HG02870 (cell line): ENCODE data around the gene SUPT20HL1.
"Not testable (repeated sequence)": the region's sequence is repeated elsewhere in the genome, so short reads cannot be mapped to it uniquely, and the experiment has no call there.

Experiments
- ATAC-seq: cut with Tn5 transposase; IDR thresholded peaks from one replicate; pipeline ENCODE4 v1.9.1; 2021; ENCODE audit warnings: mild to moderate bottlenecking, moderate library complexity; ENCODE audit not compliant: unreplicated experiment

SUPT20HL1 gene

DNA sequence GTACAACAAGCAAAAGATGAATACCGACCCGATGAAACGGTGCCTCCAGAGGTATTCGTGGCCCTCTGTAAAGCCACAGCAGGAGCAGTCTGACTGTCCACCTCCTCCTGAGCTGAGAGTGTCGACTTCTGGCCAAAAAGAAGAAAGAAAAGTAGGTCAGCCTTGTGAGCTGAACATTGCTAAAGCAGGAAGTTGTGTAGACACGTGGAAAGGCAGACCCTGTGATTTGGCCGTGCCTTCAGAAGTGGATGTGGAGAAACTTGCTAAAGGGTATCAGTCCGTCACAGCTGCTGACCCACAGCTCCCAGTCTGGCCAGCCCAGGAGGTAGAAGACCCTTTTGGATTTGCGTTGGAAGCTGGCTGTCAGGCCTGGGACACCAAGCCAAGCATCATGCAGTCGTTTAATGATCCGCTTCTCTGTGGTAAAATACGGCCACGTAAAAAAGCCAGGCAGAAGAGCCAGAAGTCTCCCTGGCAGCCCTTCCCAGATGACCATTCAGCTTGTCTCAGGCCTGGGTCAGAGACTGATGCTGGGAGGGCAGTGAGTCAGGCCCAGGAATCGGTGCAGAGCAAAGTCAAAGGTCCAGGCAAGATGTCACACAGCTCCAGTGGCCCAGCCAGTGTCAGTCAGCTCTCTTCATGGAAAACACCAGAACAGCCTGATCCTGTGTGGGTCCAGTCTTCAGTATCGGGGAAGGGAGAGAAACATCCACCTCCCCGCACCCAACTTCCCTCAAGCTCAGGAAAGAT, 3.2 kb downstream of the SUPT20HL1 start:
- ATAC-seq = not testable (repeated sequence)

- no peak for ATAC-seq
These were observed 3.9 kb downstream of the SUPT20HL1 start for GRCh38 chrX:24364326-24364725.

GRCh38 chrX:24364851-24365538, 4.6 kb downstream of the SUPT20HL1 start:
- ATAC-seq = no peak

- ATAC-seq = not testable (repeated sequence)
These were observed 6.4 kb downstream of the SUPT20HL1 start for GRCh38 chrX:24366762-24367400.

GRCh38 chrX:24369816-24370215, 9.4 kb downstream of the SUPT20HL1 start:
- no peak for ATAC-seq

DNA sequence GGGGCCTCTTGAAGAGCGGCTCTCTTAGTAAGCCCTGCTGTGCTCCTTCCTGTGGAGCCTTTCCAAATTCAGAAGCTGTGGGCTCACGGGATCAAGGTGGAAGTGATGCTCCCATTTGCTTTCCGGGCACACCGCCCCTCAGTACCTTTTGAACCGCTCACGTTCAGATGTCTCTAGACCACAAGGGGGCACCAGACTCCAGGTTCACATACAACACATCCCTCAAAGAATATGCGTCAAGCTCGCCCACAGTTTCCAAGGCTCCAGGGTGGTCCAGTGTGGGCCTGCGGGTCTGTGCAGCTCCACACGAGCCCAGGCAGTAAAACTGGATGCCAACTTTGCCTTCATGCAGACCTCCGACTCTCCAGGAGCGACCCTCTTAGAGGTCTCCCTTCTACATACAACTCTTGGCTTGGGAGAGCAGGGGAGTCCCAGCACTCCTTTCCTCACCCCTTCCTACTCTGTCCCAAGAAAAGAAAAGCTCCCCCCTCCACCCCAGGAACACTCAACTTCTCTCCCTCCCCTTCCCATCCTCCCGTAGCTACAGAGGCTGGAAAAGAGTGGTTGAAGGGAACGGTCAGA, 11.0 kb downstream of the SUPT20HL1 start:
- peak; percentile 85 for ATAC-seq

DNA sequence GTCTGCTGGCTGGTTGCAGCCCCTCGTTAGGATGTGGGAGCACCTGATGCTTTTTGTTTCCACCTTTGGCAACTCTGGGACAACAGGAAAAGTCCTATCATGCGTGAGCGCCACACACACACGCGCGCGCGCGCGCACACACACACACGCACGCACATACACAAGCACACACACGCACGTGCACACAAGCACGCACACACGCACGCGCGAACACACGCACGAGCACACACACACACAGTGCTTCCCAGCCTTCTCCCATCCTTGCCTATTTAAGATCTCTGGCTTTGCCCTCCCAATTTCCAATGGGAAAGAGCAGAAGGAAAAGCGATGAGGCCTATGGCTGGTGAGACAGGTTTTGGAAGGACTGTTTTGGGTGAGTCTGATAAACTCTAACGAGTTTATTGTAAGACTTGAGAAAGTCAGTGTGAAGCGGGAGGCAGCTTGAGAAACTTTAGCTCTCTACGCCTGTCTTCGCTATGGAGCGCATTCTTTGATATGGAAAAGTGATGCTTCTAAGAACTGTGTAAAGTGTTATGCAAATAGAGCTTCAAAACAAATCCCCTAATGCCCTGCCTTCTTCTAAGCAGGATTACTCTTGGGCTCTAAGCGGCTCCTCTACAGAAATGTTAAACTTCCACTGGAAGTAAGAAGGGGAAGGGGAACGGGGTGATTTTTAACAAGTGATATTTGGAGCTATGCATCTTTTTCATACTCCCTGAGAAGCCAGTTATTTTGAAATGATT, 11.8 kb downstream of the SUPT20HL1 start:
- ATAC-seq = no peak

GRCh38 chrX:24375600-24376131, 15.2 kb downstream of the SUPT20HL1 start:
- ATAC-seq = no peak

- ATAC-seq = no peak
These were observed 16.0 kb downstream of the SUPT20HL1 start for GRCh38 chrX:24376403-24376802.

- ATAC-seq = no peak
These were observed 16.8 kb downstream of the SUPT20HL1 start for GRCh38 chrX:24377195-24377594.

GRCh38 chrX:24377911-24378468, 17.6 kb downstream of the SUPT20HL1 start:
- no peak for ATAC-seq

DNA sequence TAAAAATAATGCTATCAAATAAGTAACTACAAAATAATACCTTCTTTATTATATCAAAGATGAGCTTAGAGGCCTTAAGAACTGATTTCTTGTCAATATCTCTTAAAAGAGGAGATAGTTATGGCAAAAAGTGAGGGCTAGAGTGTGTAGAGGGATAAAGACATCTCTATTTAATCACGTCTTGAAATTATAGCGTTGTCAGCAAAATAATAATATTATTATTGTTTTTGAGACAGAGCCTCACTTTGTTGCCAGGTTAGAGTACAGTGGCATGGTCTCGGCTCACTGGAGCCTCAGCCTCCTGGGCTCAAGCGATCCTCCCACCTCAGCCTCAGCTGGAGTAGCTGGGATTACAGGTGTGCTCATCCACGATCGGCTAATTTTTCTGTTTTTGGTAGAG, 18.3 kb downstream of the SUPT20HL1 start:
- no peak for ATAC-seq

DNA sequence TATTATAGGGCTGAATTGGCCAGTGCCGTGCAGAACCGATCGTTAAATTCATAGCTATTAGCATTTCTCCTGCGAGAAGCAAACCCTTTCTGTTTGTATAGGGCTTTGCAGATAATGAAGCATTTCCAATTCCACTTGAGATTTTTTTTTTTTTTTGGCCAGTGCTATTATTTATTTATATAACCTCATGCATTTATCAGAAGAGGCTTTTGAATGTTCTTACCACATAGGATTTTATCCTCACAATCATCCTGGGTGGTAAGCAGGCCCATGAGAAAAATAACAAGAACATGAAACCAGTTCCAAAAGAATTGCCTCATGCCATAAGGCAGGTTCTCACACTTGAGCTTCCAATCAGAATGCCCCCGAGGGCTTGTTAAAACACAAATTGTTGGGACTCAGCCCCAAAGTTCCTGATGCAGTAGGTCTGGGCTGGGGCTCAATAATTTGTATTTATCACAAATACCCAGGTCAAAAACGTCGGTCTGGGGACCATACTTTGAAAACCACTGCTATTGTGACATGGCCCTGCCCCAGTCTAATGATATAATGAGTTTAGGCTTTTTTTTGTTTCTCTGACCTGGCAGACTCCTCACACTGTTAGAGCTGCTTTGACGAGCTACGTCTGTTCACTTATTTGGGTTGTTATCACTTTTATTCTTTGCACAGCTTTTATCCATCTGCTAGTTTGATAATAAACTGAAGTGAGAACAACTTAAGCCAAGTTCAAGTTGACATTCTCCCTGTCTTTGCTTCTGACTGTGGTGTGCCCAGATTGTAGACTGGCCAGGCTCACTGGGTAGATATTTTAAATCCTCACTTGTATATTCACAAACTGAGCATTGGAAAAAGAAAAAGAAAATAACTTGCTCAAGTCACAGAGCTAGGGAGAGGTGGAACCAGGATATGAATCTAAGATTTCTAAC, 20.1 kb downstream of the SUPT20HL1 start:
- ATAC-seq = no peak

- not testable (repeated sequence) for ATAC-seq
These were observed 21.9 kb downstream of the SUPT20HL1 start for GRCh38 chrX:24382315-24382714.

- no peak for ATAC-seq
These were observed 27.3 kb downstream of the SUPT20HL1 start for GRCh38 chrX:24387724-24388123.

GRCh38 chrX:24391389-24391788, 30.9 kb downstream of the SUPT20HL1 start:
- ATAC-seq = no peak

DNA sequence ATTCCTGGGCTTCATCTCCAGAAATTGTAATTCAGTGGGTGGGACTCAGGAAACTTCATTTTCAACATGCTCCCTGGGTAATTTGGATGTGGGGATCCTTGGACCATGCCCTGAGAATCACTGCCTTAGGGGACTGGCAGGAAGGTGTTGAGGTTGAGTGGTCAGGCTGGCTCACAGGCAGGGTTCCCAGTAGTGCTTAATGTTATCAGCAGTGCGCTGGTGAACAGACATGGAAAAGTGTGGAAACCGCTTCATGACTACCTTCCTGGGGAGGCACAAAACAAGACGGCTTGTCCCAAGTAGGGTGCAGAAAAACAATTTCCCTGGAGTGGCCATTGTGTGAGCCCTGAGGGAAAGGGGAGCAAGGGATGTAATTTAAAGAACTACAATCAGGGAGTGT, 31.4 kb downstream of the SUPT20HL1 start:
- no peak for ATAC-seq

DNA sequence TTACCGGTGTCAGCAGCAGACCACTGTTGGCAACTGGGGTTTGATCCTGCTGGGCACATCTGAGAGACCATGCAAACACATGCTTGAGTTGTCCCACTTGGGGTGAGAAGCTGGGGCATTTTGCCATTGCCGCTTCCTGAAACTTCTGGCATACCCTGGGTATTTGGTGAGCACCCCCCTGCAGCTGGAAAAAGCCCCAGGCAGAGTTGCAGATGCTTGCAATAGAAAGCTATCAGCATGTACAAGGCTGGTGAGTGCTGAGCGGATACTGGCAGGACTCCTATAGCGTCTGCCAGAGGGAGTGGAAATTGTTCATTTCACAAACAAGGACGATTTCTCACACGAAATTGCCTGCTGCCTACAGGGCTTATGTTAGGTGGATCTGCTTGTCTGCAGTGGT, 32.3 kb downstream of the SUPT20HL1 start:
- no peak for ATAC-seq

GRCh38 chrX:24395775-24396174, 35.3 kb downstream of the SUPT20HL1 start:
- ATAC-seq = peak; percentile 84
